Retina (tissue), 1 donor: ENCODE results near the gene DIMT1.

Experiments used
- DNase-seq: peaks from one replicate; pipeline ENCODE4 v3.0.0-alpha.2; 2016

The DIMT1 gene

DNA sequence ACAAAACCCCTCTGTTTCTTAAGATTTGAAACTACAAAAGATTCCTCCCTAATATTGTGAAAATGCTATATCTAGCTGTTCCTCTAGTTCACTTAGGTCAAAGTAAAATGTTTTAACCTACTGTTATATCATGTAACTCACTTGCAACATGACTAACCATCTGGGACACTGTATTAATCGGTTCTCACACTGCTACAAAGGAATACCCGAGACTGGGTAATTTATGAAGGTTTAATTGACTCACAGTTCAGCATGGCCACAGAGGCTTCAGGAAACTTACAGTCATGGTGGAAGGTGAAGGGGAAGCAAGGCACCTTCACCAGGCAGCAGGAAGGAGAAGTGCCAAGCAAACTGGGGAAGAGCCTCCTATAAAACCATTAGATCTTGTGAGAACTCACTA lies 34.7 kb downstream of the DIMT1 start:
- DNase-seq = no peak

DNA sequence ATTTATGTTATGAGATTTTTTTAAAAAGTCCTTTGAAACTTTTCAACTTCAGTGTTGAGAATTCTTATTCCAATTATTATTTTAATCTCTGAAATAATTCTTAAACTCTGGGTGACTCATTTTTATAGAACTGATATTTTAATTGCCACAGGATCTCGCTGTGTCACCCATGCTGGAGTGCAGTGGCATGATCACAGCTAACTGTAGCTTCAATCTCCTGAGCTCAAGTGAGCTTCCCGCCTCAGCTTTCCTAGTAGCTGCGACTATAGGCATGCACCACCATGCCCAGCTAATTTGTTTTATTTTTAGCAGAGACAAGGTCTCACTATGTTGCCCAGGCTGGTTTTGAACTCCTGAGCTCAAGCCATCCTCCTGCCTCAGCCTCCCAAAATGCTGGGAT lies 41.0 kb downstream of the DIMT1 start:
- no peak for DNase-seq

DNA sequence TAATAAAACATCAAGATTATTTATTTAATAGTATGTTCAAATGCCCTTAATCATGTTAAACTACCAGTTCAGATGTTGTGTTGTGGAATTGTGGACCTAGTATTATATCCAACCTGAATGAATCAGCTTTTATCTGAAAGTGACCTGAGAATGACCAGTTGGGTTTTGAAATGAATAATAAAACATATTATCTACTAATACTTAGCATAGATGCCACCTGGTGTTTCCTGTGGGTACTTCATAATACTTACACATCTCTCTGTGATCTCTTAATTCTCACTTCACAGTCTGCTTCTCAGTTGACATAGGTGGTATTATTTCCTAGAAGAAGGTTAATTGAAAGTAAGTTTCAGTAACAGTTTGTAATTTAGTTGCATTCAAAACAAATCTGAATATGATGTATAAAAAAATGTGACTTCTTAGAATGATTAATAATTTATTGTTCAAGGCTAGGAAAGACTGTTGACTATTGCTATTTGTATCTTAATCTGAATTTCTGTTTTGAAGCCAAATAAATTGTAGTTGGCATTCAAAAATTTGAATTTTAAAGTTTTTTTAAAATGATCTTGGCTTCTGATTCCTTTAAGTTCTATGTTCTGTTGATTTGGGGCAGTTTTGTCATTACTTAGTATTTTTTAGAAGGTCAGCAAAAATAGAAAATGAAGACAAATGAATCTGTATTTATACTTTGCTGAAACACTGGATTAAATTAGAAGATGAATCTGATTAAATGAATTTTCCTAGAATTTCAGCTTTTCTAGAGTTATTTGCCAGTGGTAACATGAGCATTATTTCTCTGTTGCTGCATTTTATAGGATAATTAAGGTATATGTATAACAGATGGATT lies 49.5 kb downstream of the DIMT1 start:
- DNase-seq = no peak

DNA sequence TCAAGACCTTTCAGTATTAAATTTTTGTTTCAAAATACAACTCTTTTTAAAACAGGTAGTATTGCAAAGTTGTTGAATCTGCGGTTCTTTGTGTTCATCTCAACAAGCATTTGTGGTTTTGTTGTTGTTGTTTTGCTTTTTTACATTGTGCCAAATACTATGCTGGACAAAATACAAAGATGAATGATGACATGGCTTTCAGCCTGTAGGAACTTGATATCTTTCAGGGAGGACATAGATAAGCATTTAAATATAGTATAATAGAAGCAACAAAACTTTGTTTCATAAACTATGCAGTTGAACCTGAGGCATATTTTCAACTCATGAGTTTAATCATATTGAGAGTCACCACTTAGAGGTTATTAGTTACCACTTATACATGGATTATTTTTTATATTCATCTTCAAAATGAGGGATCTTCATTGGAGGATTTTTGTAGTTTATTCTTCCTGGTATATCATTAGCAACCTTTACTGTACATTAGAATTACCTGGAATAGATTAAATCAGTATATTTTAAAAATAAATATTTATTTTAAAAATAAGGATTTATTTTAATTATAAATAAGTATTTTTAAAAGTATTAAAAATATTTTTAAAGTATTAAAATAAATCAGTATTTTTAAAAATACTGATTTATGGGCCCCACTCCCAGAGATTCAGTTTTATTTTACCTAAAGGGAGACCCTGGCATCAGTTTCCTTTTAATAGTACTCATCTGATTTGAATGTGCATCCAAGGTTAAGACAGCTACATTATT lies 54.8 kb downstream of the DIMT1 start:
- no peak for DNase-seq

DNA sequence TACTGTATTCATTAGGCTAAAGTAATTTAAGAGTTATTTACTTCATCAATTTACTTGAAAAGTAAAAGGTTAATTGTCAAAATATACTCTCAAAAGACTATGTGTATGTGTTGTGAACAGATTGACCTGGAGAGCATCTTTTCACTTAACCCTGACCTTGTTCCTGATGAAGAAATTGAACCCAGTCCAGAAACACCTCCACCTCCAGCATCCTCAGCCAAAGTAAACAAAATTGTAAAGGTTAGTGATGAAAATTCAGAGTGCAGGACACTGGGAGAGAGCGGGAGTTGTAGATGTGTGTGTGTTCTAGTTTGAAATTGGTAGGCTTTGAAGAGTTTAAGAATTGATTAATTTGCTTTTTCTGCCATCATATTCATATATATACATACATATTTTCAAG lies 55.8 kb downstream of the DIMT1 start:
- DNase-seq = no peak

DNA sequence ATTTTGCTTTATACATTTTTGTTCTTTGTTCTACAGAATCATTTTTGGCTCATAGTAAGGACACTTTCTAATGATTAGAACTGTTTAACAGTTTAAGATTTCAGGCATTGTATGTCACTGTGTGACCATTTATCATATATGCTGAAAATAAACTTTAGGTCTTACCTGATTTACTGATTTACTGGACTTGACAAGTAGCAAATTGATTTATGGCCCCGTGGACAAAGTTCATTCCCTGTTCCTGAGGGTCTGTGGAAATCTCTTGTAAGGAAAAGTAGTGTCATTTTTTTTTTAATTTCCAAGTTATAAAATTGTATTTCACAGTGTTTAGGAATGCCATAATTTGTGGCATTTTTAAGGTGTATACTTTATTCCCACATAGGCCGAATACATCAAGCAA lies 57.0 kb downstream of the DIMT1 start:
- DNase-seq = no peak

DNA sequence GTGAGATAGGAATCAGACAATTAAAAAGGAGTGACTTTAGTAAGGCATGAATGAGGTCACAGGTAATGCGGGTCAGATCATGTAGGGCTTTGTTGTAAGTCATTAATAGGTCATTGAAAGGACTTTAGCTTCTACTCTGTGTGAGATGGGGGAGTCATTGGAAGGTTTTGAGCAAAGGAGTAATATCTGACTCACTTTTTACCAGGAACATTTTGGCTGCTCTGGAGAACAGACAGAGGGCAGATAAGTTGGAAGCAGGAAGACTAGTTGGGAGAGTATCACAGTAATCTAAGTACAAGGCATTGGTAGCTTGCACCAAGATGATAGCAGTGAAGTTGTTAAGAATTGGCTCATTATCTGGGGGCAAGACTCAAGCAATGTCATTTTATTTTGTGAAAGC lies 60.3 kb downstream of the DIMT1 start:
- no peak for DNase-seq

DNA sequence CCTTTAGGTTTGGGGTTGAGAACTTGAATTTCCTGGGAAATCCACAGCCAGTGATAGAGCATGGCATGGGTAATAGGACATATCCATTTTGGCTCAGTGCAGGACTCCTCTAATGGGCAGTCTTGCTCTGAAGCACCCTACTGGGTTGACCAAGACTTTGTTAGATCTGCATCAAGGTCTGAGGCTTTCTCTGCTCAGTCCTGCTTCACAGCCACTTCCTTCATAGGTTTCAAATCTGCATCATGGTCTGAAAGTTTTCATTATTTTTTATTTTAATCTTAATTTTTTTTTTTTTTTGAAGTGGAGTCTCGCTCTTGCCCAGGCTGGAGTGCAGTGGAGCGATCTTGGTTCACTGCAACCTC lies 61.2 kb downstream of the DIMT1 start:
- DNase-seq = no peak

DNA sequence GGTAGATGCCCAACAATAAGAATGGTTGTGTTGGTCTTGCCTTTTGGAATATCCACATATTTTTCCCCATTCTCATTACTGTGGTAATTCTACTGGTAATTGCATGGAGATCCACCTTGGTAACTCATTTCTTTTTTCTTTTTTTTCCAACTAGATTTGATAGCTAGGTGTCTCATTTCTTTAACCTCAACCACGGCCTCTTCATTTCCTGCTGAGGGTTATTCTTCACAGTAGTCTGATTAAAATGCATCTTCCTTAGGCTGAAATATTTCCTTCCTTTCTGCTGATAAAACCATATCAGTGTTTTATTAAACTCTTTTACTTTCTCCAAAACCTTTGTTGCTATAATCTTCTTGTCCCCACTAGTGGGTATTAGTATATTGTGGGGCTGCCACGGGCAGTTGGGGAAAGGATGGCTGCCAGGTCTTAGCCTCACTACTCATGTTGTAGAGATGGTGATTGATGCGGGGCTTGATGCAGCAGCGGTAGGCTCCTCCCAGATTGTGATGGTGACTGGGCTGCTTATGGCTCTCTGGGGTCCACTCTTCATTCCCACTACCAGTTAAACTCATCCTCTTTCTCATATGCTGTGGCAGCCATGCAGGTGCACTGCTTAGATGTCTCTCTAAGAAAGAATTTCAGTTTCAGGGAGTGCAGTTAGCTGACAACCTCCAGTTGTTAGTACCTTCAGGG lies 61.8 kb downstream of the DIMT1 start:
- DNase-seq = no peak

DNA sequence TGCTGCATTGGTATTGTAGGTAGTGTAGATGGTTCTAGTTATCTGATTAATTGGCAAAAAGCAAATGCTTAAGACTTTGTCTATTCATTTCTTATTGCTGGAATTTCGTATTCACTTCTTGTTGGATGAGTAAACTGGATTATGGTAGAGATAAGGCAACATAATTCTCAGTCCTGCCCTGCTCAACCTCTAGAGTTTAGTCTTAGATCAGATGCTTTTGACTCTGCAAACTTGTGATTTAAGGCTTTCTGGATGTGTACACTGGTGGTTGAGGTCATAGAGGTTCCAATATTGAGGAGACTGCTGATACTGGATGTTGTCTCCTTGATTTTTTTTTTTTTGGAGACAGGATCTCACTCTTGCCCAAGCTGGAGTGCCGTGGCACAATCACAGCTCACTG lies 62.7 kb downstream of the DIMT1 start:
- no peak for DNase-seq

DNA sequence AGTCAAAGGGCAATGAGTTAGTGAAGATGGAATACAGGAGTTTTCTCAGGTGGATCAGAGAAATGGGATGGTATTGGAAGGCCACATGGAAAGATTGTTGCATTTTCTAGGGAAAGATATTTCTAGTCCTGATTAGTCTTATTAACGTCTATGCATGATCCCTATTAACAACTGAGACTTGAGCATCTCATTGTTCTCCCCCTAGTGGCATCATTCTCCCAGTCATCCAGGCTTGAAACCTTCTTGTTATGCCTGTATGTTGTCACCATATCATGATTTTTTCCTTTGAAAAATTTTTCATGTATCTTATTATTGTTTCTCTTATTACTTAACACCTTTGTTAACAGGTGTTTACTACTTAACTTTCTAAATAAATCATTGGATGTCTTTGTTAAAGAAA lies 63.3 kb downstream of the DIMT1 start:
- no peak for DNase-seq
